Heart right ventricle (tissue), 16 donors: Measurements from ENCODE around the gene CALR. TPM values are rescaled to one million over a fixed set of nuclear protein-coding genes. Genes with fewer than 3 reads are reported as not detected.

Experiments
- ATAC-seq, 8 donors: fragments of 200-7000 bp; cut with Tn5 transposase; one replicate each; pipeline ENCODE4 v1.9.1; 2020; ENCODE audit warnings: mild to moderate bottlenecking in 8 of 8, moderate library complexity in 8 of 8, moderate number of reproducible peaks in 1 of 8
- DNase-seq, 2 donors: peaks; one replicate each; pipeline ENCODE4 v3.0.0-alpha.2; 2020
- H3K27ac ChIP-seq, 10 donors: fragments of 200-600 bp; sonication (generic) in 2 of 10; one replicate each; pipeline versions ENCODE4 v1.5.0 to v1.8.0; 2020 to 2022; ENCODE audit warnings: mild to moderate bottlenecking in 3 of 10
- H3K27me3 ChIP-seq, 7 donors: fragments of 200-600 bp; one replicate each; pipeline ENCODE4 v1.8.0; 2021 to 2022; ENCODE audit warnings: mild to moderate bottlenecking in 2 of 7
- H3K36me3 ChIP-seq, 9 donors: fragments of 200-600 bp; sonication (generic) in 1 of 9; one replicate each; pipeline versions ENCODE4 v1.5.0 to v1.8.0; 2020 to 2022; ENCODE audit warnings: mild to moderate bottlenecking in 2 of 9
- H3K4me1 ChIP-seq, 9 donors: fragments of 200-600 bp; sonication (generic) in 1 of 9; one replicate each; pipeline versions ENCODE4 v1.5.0 to v1.8.0; 2020 to 2022; ENCODE audit warnings: mild to moderate bottlenecking in 4 of 9
- H3K4me3 ChIP-seq, 10 donors: fragments of 200-600 bp; sonication (generic) in 2 of 10; one replicate each; pipeline versions ENCODE4 v1.5.0 to v1.8.0; 2020 to 2022; ENCODE audit warnings: mild to moderate bottlenecking in 7 of 10, moderate library complexity in 2 of 10
- H3K9me3 ChIP-seq, 11 donors: fragments of 200-600 bp in 10 of 11; sonication (generic) in 2 of 11; one replicate each; pipeline versions ENCODE4 v1.5.0 to v1.8.0; 2013 to 2022; ENCODE audit warnings: mild to moderate bottlenecking in 2 of 11, control low read depth in 1 of 11, moderate library complexity in 1 of 11
- WGBS, 2 donors: extraction: QIAGEN DNeasy Blood & Tissue Kit; methylation state at CpG; one replicate each; pipeline ENCODE4 v1.1.7; 2013; ENCODE audit warnings: inconsistent platforms in 1 of 2; 5-methylcytosine and 5-hydroxymethylcytosine counted together
- intact Hi-C, 10 donors: fragments of 100-400 bp; cut with DNase I; formaldehyde crosslinking; loops; one replicate each; pipeline versions ENCODE4 v1.11.1 to v1.14.2; 2022
- polyA plus RNA-seq, 2 donors: library from polyadenylated mRNA; stranded (reverse); fragments of 200-250 nt; gene quantifications; one replicate each; pipeline ENCODE4 v1.2.3, GENCODE V29; 2013
- total RNA-seq, 10 donors: library from RNA; stranded (reverse); fragmentation: NEBNext Ultra II Directional in 3 of 10; extraction: Animal tissue kit (Norgen Biotek cat#: 25700) in 3 of 10; gene quantifications; one replicate each; pipeline versions ENCODE4 v1.2.1 to v1.2.4, GENCODE V29; 2021 to 2023
- TF ChIP-seq, protein P1 (sequence below), 9 donors: fragments of 200-600 bp; sonication (generic) in 2 of 9; IDR thresholded peaks; one replicate each; pipeline versions ENCODE4 v1.5.0 to v1.8.0; 2021 to 2022; ENCODE audit warnings: antibody characterized with exemption in 9 of 9, mild to moderate bottlenecking in 5 of 9, moderate library complexity in 1 of 9
- donor health status: Arrhythmogenic right ventricular cardiomyopathy.
- donor health status: ischemic (EF 13 %, LVEDD 7.1; RV severe dilation, severe dysfunction).
- donor health status: healthy with polysubstance abuse.
- donor health status: DM: no; HTN: yes; CAD: no.
- donor health status: DM: no; HTN: no; CAD: no.
- donor health status: ischemic (EF 25% LVEDD 6.9; RV normal size, moderate dysfunction).
- donor health status: ischemic (EF 25% LVEDD 5.7; RV mildly dilated, moderate dysfunction).
- donor health status: healthy.
- donor health status: DM: yes; HTN: yes; CAD: no.
- donor health status: Ischemic cardiomyopathy.
- donor health status: ischemic (EF 35%, LVEDD 5.7; RV mildly dilated, moderate dysfunction).
- donor health status: nonischemic (EF 11% LVEDD 7.7; RV severe dilation, severe dysfunction).
- donor health status: DM: yes; HTN: yes; CAD: no.
- donor health status: PGD.
- donor health status: ischemic (EF 29% LVEDD 5.4; RV normal size, mild dysfunction).
- donor health status: nonischemic (EF 23%, LVEDD 6.1; RV moderate dilation, normal function).

The CALR gene
- total and polyA plus RNA-seq, 12 donors: 197 to 830 (median 348) TPM

DNA sequence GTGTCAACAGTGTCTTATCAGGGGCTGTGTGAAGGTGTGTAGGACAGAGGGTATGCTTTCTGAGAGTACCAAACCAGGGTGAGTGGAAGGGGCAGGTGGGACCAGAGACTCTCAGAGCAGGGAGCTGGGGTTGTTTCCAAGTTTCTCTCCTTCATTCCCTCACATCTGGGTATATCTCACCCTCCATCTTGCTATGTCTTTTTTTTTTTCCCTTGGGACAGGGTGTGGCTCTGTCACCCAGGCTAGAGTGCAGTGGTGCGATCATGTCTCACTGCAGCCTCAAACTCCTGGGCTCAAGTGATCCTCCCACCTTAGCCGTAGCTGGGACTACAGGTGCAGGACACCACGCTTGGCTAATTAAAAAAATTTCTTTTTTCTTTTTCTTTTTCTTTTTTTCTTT is 41.6 kb downstream of the CALR start:
- intact Hi-C loops: loop anchor here (2.0 to 10.0 kb wide), 18 partner anchors 52 to 745 kb away; partner anchors contain the start of genes IER2 (in 1 of the 10) and STX10 (in 1 of the 10)

DNA sequence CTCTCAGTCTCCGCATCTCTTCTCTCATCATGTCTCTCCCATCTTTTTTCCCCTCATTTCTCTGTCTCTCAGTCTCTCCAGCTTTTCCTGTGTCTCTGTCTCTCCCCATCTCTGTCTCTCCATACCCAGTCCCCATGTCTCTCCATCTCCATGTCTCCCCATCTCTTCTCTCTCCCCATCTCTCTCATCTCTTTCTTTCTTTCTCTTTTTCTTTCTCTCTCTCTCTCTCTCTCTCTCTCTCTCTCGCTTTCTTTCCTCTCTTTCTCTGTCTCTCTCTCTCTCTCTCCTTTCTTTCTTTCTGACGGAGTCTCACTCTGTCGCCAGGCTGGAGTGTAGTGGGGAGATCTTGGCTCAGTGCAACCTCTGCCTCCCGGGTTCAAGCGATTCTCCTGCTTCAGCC is 44.2 kb downstream of the CALR start:
- no peak overlapping the region for H3K27ac ChIP-seq
- H3K27me3 ChIP-seq: no peaks in the 10 kb centered on the region
- H3K36me3 ChIP-seq: no peaks in the 10 kb centered on the region
- intact Hi-C loops: loop anchor here in 8 of 10 donors (1.0 to 10.0 kb wide), 8 partner anchors 50 to 110 kb away; no protein-coding TSS in a partner anchor
- peaks cover 3 to 33% (median 26%) of the 10 kb centered on the region in 9 donors for H3K4me1 ChIP-seq
- H3K9me3 ChIP-seq: no peaks in the 10 kb centered on the region
- WGBS, 2 donors: 85 to 90% methylated on average over 6 of the region's 6 CpGs
- H3K4me3 ChIP-seq: no peak overlapping the region
- DNase-seq (no peak), ATAC-seq (no peak)
- TF ChIP-seq, protein P1, sequence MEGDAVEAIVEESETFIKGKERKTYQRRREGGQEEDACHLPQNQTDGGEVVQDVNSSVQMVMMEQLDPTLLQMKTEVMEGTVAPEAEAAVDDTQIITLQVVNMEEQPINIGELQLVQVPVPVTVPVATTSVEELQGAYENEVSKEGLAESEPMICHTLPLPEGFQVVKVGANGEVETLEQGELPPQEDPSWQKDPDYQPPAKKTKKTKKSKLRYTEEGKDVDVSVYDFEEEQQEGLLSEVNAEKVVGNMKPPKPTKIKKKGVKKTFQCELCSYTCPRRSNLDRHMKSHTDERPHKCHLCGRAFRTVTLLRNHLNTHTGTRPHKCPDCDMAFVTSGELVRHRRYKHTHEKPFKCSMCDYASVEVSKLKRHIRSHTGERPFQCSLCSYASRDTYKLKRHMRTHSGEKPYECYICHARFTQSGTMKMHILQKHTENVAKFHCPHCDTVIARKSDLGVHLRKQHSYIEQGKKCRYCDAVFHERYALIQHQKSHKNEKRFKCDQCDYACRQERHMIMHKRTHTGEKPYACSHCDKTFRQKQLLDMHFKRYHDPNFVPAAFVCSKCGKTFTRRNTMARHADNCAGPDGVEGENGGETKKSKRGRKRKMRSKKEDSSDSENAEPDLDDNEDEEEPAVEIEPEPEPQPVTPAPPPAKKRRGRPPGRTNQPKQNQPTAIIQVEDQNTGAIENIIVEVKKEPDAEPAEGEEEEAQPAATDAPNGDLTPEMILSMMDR (IDR thresholded peaks at IDR 0.05): no peak

More for the DNA sequence above, 41.6 kb downstream of the CALR start:
- ATAC-seq (no peak), DNase-seq (no peak)
- whole genome bisulfite sequencing, 2 donors: 96 to 97% methylated on average over 3 of the region's 3 CpGs
- Histone ChIP-seq H3K27me3 (no peaks in the 10 kb centered on the region), H3K36me3 (no peaks in the 10 kb centered on the region), H3K4me1 (peaks cover 3 to 34% (median 21%) of the 10 kb centered on the region in 9 donors), H3K27ac (no peak overlapping the region), H3K9me3 (no peaks in the 10 kb centered on the region), H3K4me3 (no peak overlapping the region)
- TF ChIP-seq, protein P1 (IDR thresholded peaks at IDR 0.05): no peak

DNA sequence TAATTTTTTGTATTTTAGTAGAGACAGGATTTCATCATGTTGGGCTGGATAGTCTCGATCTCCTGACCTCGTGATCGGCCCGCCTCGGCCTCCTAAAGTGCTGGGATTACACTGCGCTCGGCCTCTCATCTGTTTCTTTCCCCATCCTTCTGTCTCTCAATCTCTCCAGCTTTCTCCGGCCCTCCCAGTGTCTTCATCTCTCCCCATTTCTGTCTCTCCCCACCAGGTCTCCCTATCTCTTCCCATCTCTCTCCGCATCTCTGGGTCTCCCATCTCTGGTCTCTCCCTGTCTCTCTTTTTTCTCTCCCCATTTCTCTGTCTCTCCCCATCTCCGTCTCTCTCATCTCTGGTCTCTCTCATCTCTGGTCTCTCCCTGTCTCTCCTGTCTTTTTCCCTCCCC is 44.7 kb downstream of the CALR start:
- no peak for ATAC-seq
- Histone ChIP-seq H3K36me3 (no peaks in the 10 kb centered on the region), H3K4me1 (peaks cover 3 to 29% (median 25%) of the 10 kb centered on the region in 9 donors), H3K9me3 (no peaks in the 10 kb centered on the region), H3K27me3 (no peaks in the 10 kb centered on the region), H3K27ac (peak overlapping the region in 3 of 10 donors; percentile 0 to 44 (median 31)), H3K4me3 (peak overlapping the region in 9 of 10 donors; percentile 17 to 47 (median 38))
- TF ChIP-seq, protein P1 (IDR thresholded peaks at IDR 0.05): no peak
- intact Hi-C loops: loop anchor here in 8 of 10 donors (1.0 to 10.0 kb wide), 8 partner anchors 49 to 110 kb away; no protein-coding TSS in a partner anchor
- 51 to 59% methylated on average over 10 of the region's 10 CpGs for WGBS, 2 donors
- no peak for DNase-seq

DNA sequence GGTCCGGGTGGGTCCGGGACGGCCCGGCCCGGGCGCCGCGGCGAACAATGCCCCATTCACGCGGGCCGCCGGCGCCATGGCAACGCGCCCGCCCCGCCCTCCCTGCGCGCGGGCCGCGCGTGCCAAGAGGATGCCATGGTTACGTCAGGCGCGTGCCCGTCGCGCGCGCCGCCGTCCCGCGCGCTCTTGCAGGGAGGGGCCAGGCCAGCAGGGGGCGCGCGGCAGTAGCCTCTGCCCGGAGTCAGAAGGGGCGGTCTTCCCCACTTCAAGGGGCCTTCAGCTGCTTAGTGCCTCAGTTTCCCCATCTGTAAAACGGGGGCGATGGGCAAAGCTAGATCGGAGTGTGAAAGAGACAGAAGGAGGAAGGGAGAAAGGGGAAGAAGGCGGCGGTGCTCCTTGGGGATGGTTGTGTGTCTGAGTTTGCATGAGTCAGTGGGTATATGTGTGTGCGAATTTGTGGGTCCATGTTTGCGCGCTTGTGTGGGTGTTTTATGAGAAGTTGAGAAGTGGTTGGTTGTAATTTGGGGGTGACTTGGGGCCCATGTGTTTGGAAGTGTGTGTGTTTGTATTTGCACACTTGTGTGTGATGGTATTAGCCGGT is 45.2 kb downstream of the CALR start:
- ATAC-seq (peak; percentile 73 to 89 (median 82)), DNase-seq (peak; percentile 70 to 85)
- TF ChIP-seq, protein P1 (IDR thresholded peaks at IDR 0.05): peak; percentile 91 to 99 (median 97)
- H3K4me1 ChIP-seq: peaks cover 3 to 29% (median 24%) of the 10 kb centered on the region in 9 donors
- H3K36me3 ChIP-seq: no peaks in the 10 kb centered on the region
- intact Hi-C loops: loop anchor here in 9 of 10 donors (1.0 to 10.0 kb wide), 11 partner anchors 49 to 109 kb away; no protein-coding TSS in a partner anchor
- H3K9me3 ChIP-seq: no peaks in the 10 kb centered on the region
- H3K4me3 ChIP-seq: peak overlapping the region in 9 of 10 donors; percentile 17 to 47 (median 38)
- H3K27me3 ChIP-seq: no peaks in the 10 kb centered on the region
- 10 to 11% methylated on average over 51 of the region's 51 CpGs for WGBS, 2 donors
- H3K27ac ChIP-seq: peak overlapping the region in 3 of 10 donors; percentile 0 to 44 (median 31)
